Fibroblast of peridontal ligament (primary cell): ENCODE data around the gene GPR148.

ENCODE experiments used
- DNase-seq: peaks from one replicate; pipeline ENCODE4 v3.0.0-alpha.2; 2010; ENCODE audit errors: extremely low read depth

The GPR148 gene

GRCh38 chr2:130749078-130749477 lies 20.2 kb downstream of the GPR148 start:
- no peak for DNase-seq

- DNase-seq, result no peak
Measured at GRCh38 chr2:130749641-130750040, 20.8 kb downstream of the GPR148 start.

GRCh38 chr2:130754811-130755210 lies 25.9 kb downstream of the GPR148 start:
- no peak for DNase-seq

- no peak for DNase-seq
Measured at GRCh38 chr2:130755256-130756052, 26.6 kb downstream of the GPR148 start, which contains the start of gene AMER3. Gene AMER3 (plus strand): TSS chr2:130755540. CDS start chr2:130762073, 6,533 bp downstream.

- no peak for DNase-seq
Measured at GRCh38 chr2:130756053-130756873, 27.4 kb downstream of the GPR148 start.

- DNase-seq, result no peak
Measured at GRCh38 chr2:130756874-130757668, 28.2 kb downstream of the GPR148 start.

- no peak for DNase-seq
Measured at GRCh38 chr2:130759906-130760753, 31.3 kb downstream of the GPR148 start.

GRCh38 chr2:130760754-130761751 lies 32.2 kb downstream of the GPR148 start:
- DNase-seq, result no peak

- DNase-seq, result no peak
Measured at GRCh38 chr2:130762031-130762909, 33.4 kb downstream of the GPR148 start.

- no peak for DNase-seq
Measured at GRCh38 chr2:130762910-130763385, 34.1 kb downstream of the GPR148 start.

GRCh38 chr2:130763405-130763804 lies 34.5 kb downstream of the GPR148 start:
- no peak for DNase-seq

GRCh38 chr2:130764035-130764820 lies 35.4 kb downstream of the GPR148 start:
- DNase-seq, result no peak

- no peak for DNase-seq
Measured at GRCh38 chr2:130764821-130765115, 35.9 kb downstream of the GPR148 start.

- no peak for DNase-seq
Measured at GRCh38 chr2:130765464-130765863, 36.6 kb downstream of the GPR148 start.

GRCh38 chr2:130766037-130766436 lies 37.2 kb downstream of the GPR148 start:
- no peak for DNase-seq

GRCh38 chr2:130766711-130767407 lies 38.0 kb downstream of the GPR148 start:
- no peak for DNase-seq

- DNase-seq, result no peak
Measured at GRCh38 chr2:130767408-130767775, 38.5 kb downstream of the GPR148 start.
